ENCODE data around the gene PLEKHN1.

PLEKHN1 gene

GRCh38 chr1:973459-974292 lies 7.4 kb downstream of the PLEKHN1 start:
- no peak overlapping the region for H3K4me3 ChIP-seq (ENCODE audit: insufficient read depth, low read length, poor library complexity, severe bottlenecking)
- no peaks in the 10 kb centered on the region for H3K79me2 ChIP-seq (ENCODE audit: insufficient read depth, low read length)
- H2AFZ ChIP-seq (ENCODE audit: low read depth, low read length, severe bottlenecking): no peak overlapping the region
- H3K4me2 ChIP-seq (ENCODE audit: low read depth, low read length, poor library complexity, severe bottlenecking): no peak overlapping the region
- no peak overlapping the region for H3K27ac ChIP-seq (ENCODE audit: low read depth, low read length)
- no peaks in the 10 kb centered on the region for H4K20me1 ChIP-seq (ENCODE audit: low read depth, low read length)
- H3K9ac ChIP-seq (ENCODE audit: low read length): no peak overlapping the region
- H3K9me2 ChIP-seq (replicated peaks; ENCODE audit: insufficient read depth, low read length): no peaks in the 10 kb centered on the region
- TF ChIP-seq EZH2phosphoT487 (conservative IDR thresholded peaks at IDR 0.05; ENCODE audit: low read length) (no peak), CTCF (IDR thresholded peaks at IDR 0.05; ENCODE audit: insufficient read depth, low read length, poor library complexity, severe bottlenecking) (no peak)
- no peaks in the 10 kb centered on the region for H3K27me3 ChIP-seq (ENCODE audit: low read length)
- no peaks in the 10 kb centered on the region for H3K9me3 ChIP-seq (ENCODE audit: insufficient read depth, low read length)
- H3F3A ChIP-seq (ENCODE audit: insufficient read depth): no peaks in the 10 kb centered on the region
- H3K36me3 ChIP-seq (ENCODE audit: low read length): no peaks in the 10 kb centered on the region

GRCh38 chr1:974293-974640 lies 8.0 kb downstream of the PLEKHN1 start:
- H3F3A ChIP-seq (ENCODE audit: insufficient read depth): no peaks in the 10 kb centered on the region
- H3K9me3 ChIP-seq (ENCODE audit: insufficient read depth, low read length): no peaks in the 10 kb centered on the region
- no peak overlapping the region for H3K9ac ChIP-seq (ENCODE audit: low read length)
- H3K27me3 ChIP-seq (ENCODE audit: low read length): no peaks in the 10 kb centered on the region
- H3K36me3 ChIP-seq (ENCODE audit: low read length): no peaks in the 10 kb centered on the region
- H4K20me1 ChIP-seq (ENCODE audit: low read depth, low read length): no peaks in the 10 kb centered on the region
- H3K4me2 ChIP-seq (ENCODE audit: low read depth, low read length, poor library complexity, severe bottlenecking): no peak overlapping the region
- no peak overlapping the region for H3K4me3 ChIP-seq (ENCODE audit: insufficient read depth, low read length, poor library complexity, severe bottlenecking)
- no peak for TF ChIP-seq EZH2phosphoT487 (conservative IDR thresholded peaks at IDR 0.05; ENCODE audit: low read length)
- no peak for TF ChIP-seq CTCF (IDR thresholded peaks at IDR 0.05; ENCODE audit: insufficient read depth, low read length, poor library complexity, severe bottlenecking)
- no peaks in the 10 kb centered on the region for H3K79me2 ChIP-seq (ENCODE audit: insufficient read depth, low read length)
- H3K9me2 ChIP-seq (replicated peaks; ENCODE audit: insufficient read depth, low read length): no peaks in the 10 kb centered on the region
- no peak overlapping the region for H3K27ac ChIP-seq (ENCODE audit: low read depth, low read length)
- no peak overlapping the region for H2AFZ ChIP-seq (ENCODE audit: low read depth, low read length, severe bottlenecking)

GRCh38 chr1:974687-975328 lies 8.5 kb downstream of the PLEKHN1 start:
- no peaks in the 10 kb centered on the region for H3K9me3 ChIP-seq (ENCODE audit: insufficient read depth, low read length)
- no peak overlapping the region for H3K4me2 ChIP-seq (ENCODE audit: low read depth, low read length, poor library complexity, severe bottlenecking)
- TF ChIP-seq CTCF (IDR thresholded peaks at IDR 0.05; ENCODE audit: insufficient read depth, low read length, poor library complexity, severe bottlenecking) (no peak), EZH2phosphoT487 (conservative IDR thresholded peaks at IDR 0.05; ENCODE audit: low read length) (no peak)

More at GRCh38 chr1:974687-975328, 8.5 kb downstream of the PLEKHN1 start:
- Histone ChIP-seq H3K9me2 (replicated peaks; ENCODE audit: insufficient read depth, low read length) (no peaks in the 10 kb centered on the region), H3K9ac (ENCODE audit: low read length) (no peak overlapping the region), H3K27ac (ENCODE audit: low read depth, low read length) (no peak overlapping the region), H4K20me1 (ENCODE audit: low read depth, low read length) (no peaks in the 10 kb centered on the region), H3K27me3 (ENCODE audit: low read length) (no peaks in the 10 kb centered on the region), H3K4me3 (ENCODE audit: insufficient read depth, low read length, poor library complexity, severe bottlenecking) (no peak overlapping the region), H3F3A (ENCODE audit: insufficient read depth) (no peaks in the 10 kb centered on the region), H3K36me3 (ENCODE audit: low read length) (no peaks in the 10 kb centered on the region), H2AFZ (ENCODE audit: low read depth, low read length, severe bottlenecking) (no peak overlapping the region), H3K79me2 (ENCODE audit: insufficient read depth, low read length) (no peaks in the 10 kb centered on the region)

Measured in SU-DHL-6 (cell line).